Stimulated activated CD4-positive, alpha-beta T cell treated with anti-CD3 and anti-CD28 coated beads, TNF-alpha, amount 100 ng/mL, for 1 hour (primary cell): ENCODE data around the gene ADRA1B.
A peak's percentile ranks its signal among the peaks of the same experiment; 100 is the strongest.
"Not testable (repeated sequence)": the region's sequence is repeated elsewhere in the genome, so short reads cannot be mapped to it uniquely, and the experiment has no call there.

Experiments used
- DNase-seq, 3 donors: peaks; one replicate each; pipeline ENCODE4 v3.0.0-alpha.2; 2020; ENCODE audit warnings: low read depth in 3 of 3, low spot score in 1 of 3

The ADRA1B gene

DNA sequence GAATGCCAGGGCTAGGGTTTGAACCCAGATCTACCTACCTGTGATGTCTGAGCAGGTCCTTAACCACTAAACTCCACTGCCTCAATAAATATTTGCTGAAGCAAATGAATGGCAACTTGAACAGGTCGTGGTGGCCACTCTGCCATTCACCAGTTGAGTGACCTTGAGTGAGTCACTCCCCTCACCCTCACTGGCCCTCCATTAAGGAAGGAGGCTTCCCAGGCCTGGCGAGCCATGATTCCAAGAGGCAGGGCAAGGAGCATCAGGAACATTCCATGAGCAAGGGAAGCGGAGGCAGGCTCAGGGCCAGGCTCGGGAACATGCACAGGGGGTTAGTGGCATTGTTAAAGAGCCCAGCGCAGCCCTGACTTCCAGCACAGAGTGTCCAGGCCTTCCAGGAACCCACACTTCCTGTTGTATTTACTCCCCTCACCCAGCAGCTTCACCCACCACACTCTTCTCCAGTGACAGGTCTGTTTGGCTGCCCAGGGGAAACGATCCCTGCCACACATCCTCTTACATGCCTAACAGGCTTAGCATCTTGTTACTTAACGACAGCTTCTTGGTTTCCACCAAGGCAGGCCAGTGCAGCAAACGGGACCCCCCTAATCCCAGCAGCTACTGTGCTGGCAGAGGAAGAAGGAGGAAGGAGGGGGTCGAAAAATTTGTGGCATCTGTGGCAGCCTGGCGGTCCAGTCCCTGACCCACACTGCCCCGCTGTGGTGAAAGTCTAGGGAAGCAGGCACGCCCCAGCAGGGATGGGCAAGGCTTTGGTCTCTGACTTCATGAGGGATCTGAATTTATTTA is 49.0 kb downstream of the ADRA1B start:
- DNase-seq: peak in 1 of 3 donors; percentile 9

DNA sequence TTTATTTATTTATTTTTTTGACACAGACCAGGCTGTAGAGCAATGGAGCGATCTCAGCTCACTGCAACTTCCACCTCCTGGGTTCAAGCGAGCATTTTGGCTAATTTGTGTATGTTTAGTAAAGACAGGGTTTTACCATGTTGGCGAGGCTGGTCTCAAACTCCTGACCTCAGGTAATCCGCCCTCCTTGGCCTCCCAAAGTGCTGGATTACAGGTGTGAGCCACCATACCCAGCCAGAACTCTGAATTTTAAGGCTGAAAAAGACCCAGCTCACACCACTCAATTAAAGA is 49.5 kb downstream of the ADRA1B start:
- DNase-seq: not testable (repeated sequence)

DNA sequence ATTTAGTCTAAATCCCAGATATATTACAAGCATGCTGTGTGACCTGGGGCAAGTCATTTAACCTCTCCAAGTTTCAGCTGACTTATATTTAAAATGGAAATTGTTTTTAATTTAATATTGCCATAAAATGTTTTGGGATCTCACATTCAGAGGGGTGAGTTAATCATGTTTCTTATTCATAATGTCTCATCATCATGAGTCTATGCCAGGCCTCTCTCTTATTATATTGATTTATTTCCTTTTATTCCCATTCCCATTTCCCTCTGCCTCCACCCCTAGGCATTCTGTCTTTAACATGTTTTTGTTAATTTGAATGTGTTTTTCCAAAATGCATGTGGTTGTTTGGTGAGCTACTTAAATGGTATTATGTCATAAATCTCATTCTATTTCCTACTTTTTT is 53.7 kb downstream of the ADRA1B start:
- no peak for DNase-seq

DNA sequence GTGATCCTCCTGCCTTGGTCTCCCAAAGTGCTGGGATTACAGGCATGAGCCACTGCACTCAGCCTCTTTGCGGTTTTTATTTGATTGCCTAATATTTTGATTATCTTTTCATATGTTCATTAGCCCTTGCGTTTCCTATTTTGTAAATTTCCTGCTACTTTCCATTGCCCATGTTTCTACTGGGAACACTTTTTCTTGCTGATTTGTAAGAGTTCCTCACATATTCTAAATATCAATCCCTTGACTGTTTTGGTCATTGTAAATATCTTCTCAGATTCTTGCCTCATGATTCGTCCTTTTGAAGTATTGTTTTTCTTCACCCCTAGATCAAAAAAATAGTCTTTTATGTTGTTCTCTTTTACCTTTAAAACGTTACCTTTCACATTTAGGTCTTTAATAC is 54.8 kb downstream of the ADRA1B start:
- no peak for DNase-seq

DNA sequence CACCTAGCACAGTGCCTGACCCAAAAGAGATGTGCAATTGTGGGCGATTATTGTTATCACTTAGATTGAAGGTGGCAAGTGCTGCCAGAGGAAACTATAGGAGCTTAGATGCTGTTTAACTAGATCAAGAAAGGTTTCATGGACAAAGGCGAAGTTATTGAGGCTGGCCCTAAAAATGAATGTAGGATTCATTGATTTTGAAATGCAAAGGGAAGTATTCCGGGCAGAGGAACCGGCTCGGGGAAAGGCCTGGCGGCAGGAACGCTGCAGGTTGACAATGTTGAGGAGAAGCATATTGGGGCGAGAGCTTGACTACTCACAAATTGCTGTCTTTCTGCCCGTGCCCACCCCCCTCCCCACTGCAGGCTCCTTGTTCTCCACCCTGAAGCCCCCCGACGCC is 55.2 kb downstream of the ADRA1B start:
- DNase-seq: no peak

DNA sequence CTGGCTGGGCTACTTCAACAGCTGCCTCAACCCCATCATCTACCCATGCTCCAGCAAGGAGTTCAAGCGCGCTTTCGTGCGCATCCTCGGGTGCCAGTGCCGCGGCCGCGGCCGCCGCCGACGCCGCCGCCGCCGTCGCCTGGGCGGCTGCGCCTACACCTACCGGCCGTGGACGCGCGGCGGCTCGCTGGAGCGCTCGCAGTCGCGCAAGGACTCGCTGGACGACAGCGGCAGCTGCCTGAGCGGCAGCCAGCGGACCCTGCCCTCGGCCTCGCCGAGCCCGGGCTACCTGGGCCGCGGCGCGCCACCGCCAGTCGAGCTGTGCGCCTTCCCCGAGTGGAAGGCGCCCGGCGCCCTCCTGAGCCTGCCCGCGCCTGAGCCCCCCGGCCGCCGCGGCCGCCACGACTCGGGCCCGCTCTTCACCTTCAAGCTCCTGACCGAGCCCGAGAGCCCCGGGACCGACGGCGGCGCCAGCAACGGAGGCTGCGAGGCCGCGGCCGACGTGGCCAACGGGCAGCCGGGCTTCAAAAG is 55.7 kb downstream of the ADRA1B start:
- DNase-seq: no peak

DNA sequence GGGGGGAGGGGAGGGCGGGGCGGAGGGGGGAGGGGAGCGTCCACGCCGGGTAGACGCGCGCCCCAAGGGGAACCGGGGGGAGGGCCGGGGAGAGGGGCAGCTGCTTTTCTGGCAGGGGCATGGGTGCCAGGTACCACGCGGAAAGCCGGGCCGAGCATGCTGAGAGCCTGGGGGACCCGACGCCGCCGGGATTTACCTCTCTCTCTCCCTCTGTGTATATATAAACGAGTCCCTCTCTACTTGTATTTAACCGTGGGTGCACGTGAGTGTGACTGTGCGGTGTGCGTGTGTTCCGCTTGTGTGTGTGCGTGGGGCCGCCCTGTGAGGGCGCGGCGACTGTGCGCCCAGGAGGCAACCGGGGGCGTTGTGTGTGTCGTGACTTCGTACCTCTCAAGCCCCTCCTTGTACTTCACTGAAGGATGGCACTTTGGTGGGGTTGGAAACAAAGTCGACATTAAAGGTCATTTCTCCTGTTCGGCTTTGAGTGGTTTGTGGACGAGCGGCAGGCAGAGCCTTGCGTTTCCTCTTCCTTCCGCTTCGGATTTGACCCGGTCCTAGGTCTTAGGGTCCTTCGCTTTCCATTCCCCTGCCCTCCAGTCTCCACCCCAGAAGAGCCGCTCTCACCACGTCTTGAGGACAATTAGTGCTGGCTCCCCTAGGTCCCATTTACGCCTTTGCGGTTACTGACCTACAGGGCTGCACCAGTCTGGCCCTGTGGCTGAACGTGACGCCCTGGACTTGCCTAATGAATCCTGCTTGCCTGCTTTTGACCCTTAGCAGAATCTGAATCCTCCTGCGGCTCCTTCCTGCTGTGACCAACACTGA is 56.5 kb downstream of the ADRA1B start:
- DNase-seq: no peak

DNA sequence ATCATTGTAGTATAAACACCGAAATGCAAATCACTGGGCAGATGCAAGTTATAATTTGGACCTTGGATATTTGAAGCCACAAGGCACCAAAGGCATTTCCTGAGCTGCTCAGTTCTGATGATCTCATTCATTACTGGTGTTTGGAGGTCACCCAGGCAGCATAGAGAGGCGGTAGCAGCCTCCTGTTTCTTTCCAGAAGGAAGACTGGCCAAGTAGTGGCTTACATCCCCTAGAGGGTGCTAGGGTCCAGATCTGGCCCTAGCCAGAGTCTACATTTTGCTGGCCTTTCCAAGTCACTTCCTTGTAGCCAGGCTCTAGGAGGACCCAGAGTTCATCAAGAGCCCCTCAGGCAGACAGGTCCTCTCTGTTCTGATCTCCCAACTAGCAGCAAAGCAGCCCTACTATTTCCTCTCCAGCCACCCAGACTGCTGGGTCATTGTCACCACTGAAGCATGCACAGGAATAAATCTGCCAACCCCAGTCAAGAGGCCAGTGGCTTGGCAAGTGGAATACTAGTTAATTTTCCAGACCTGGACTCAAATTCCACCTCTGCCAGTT is 59.3 kb downstream of the ADRA1B start:
- DNase-seq: no peak

DNA sequence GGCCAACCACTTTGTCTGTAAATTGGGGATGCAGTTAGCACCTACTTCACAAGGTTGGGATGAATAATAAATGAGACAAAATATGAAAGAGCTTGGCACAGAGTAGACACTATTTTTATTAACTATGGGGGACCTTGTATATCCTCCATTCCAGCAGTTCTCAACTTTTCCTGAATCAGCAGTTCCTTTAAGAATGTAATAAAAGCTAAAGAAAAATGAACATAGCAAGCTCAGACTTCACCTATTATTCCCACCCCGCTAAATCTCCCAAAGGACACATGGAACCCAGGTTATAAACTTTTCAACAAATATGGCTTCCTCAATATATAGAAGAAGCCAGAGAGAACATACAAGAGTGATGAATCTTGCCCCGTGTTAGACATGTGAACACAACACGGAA is 60.6 kb downstream of the ADRA1B start:
- DNase-seq: no peak

DNA sequence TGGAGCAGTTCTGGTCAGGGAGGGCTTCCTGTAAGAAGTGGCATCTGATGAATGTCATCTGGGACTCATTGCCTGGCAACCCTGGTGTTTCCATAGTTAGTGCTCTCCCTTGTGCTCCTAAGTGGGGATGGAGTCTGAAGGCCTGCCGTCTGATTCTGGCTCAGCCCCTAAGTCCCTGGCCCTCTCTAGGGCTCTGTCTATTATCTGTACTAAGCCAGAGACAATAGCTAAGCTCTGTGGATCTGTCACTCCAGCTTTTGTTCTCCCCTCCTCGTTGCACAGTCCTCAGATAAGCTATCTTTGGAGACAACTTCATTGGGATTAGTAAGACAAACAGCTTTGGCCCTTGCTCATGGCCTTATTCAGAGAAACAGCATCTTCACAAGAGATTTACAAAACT is 62.1 kb downstream of the ADRA1B start:
- no peak for DNase-seq

DNA sequence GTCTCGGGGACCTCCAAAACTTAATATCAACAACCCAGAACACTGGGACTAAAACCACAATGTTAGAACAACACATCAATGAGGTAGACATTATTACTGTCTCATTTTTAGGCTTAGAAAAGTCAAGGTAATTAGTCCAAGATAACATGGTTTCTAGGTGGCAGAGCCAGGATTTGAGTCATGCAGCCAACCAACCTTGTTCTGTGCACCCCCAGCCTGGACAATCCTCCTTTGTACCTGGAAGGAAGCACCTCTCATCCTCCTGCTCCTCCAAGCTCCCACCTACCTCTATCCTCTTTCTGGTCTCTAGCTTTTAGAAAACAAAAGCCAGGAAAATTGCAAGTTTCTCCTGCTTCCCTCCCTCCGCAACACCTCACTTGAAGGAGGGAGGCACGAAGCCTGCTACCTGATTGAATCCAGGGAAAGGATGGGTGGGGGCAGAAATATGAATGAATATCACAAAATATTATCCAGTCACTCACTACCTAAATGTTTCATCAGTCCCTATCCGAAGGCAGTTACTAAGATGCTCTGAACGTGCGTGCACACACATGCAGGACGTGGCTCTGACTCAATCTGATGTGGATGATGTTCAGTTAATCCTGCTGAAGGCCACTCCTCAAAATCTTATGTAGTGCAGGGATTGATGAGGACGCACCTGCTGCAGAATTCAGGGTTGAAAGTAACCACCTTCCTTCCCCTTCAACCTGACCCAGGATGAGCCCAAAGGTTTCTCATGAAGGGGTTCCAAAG is 66.3 kb downstream of the ADRA1B start:
- DNase-seq: no peak

DNA sequence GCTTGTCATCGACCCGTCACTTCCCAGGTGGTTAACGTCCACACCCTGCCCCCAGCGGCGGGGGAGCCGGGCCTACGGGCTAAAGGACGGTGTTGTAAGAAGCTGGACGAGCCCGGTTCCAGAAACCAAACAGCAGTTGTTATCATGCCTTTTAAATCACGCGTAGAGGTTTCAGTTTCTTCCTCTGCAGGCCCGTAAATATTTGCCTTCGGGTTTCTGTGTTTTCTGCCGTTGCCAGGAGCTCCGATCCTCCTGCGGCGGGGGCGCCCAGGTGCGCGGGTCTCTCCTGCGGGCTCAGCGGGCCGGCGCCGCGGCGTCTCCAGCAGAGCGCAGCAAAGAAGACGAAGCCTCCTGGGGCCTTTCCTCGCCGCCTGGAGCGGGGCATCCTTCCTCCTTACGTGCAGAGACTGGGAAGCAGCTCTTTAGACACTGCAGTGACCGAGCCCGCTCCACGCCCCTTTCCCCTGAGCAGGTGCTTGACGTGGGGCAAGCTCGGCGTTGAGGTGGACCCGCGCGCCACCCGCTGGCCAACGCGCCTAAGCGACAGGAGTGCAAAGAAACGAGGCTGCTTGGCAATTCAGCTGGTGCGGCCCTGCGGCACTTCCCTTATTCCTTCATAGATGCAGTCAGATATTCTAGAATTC is 70.9 kb downstream of the ADRA1B start:
- peak; percentile 30 to 62 (median 51) for DNase-seq

DNA sequence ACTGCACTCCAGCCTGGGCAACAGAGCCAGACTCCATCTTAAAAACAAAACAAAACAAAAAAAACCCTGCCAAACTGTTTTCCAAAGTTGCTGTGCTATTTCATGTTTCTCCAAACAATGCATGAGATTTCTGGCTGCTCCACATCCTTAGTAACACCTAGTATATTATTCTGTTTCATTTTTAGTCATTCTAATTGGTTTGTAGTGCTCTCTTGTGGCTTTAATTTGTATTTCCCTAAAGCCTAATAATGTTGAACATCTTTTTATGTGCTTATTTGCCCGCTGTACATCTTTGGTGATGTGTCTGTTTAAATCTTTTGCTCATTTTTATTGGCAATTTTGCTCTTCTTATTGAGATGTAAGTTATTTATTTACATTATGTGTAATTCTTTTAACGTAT is 74.2 kb downstream of the ADRA1B start:
- DNase-seq: no peak

DNA sequence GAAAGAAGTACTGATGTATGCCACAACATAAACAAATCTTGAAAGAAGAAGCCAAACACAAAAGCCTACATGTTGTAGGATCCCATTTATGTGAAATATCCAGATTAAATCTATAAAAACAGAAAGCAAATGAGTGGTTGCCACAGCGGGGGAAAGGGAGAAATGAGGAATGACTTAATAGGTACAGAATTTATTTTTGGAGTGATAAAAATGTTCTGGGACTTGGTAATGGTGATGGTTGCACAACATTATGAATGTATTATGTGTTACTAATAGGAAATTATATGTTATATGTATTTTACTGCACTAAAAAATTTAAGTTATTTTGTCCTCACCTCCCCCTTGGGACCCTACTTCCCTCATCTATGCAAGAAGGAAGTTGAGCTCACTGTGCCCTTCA is 76.3 kb downstream of the ADRA1B start:
- DNase-seq: no peak

DNA sequence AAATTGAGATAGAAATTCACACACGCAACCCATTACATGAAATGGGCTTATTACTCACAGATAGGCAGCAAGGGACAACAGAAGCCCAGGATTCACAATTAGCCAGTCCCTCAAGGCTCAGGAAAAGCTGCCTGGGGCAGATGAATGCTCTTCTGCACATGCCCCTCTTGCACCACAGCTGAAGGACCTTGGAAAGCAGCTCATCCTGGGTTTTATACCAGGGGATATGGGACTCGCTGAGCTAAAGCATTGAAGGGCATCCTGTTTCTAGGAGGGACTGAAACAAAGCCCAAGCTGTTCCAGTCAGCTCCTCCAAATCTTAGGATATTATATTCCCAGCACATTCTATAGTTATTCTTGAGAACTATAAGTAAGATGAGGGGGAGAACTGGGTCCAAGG is 76.9 kb downstream of the ADRA1B start:
- no peak for DNase-seq

DNA sequence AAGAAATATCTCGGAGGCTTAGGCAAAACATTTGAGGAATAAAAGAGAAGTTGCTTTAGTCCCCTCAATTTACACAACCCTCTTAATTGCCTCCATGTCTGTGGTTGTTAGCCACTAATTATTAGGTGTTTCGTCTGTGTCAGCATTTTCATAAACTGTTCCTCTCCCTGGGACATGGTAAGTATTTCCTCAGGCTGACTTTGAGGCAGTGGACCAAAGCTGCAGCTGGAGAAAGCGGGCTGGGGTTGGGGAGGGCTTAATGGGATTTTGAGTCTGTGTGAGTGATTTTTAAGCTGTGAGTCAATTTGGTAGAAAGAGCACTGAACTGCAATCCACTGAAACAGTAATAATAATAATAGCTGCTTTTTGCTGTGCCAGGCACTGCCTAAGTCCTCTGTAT is 79.6 kb downstream of the ADRA1B start:
- DNase-seq: no peak

DNA sequence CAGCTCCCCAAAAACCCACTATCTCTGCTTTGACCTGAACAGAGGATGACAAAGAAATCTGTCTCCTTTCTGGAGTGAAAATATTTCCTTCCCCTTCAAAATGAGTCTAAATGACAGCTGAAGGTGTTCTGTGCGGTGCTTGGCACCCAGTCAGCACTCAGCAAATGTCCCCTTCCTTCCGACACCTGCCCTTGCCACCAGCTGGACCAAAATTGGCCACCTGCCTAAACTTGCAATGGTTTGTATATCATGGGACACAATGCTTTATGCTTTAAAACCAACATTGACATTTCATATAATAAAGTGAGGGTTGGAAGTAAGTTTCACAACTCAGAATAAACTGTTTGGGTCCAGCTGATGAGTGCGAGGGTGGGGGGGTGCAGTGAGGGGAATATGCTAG is 85.2 kb downstream of the ADRA1B start:
- no peak for DNase-seq

DNA sequence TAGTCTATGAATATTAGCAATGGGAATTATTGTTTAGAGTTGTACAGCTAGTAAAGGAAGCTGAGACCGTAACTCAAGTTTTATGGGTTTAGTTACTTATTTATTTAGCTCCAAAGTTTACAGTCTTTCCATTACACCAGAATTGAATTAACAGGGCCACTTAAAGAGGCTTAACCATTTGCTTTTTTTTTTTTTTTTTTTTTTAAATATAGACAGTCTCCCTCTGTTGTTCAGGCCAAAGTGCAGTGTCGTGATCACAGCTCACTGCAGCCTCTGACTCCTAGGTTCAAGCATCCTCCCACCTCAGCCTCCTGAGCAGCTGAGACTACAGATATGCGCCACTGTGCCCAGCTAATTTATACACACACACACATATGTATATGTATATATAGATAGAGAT is 91.2 kb downstream of the ADRA1B start:
- DNase-seq: no peak

DNA sequence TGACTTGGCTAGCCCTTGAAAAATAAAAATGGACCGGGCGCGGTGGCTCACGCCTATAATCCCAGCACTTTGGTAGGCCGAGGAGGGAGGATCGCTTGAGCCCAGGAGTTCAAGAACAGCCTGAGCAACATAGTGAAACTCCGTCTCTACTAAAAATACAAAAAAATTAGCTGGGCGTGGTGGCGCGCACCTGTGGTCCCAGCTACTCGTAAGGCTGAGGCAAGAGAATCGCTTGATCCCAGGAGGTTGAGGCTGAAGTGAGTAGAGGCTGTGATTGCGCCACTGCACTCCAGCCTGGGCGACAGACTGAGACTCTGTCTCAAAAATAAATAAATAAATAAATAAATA is 92.2 kb downstream of the ADRA1B start:
- not testable (repeated sequence) for DNase-seq

DNA sequence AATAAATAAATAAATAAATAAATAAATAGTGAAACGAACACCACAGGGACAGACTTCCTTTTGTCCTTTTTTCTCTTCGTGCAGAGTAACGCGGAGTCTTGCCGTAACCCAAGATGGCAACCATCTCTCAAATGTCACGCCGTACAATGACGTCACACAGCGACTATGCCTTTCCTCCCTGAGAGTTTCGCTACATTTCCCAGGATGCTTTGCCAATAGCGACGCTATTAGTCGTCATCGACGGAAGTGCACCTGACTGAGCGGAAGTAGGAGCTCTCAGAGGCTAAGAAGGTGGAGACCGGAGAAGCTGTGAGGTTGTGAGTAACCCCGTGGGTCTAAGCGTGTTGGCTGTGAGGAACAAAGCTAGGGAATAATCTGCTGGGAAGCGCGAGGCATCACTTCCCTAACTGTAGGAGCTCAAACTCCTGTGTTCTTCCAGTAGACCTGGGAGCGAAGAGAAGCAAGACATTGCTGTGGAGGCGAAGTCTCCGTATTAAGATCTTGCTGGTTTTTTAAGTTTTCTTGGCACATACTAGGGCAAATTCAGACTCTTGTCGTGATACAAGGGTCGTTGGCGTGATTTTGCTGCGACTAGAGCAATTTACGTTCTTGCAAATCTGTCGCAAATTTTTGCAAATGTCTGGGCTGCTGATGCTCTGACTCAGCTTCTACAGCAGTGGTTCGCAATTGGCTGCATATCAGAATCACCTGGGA is 92.8 kb downstream of the ADRA1B start, which contains the start of gene TTC1:
TSS of gene TTC1 (plus strand) at position 263 of the 714 bp plus-strand sequence. CDS start 1,390 bp downstream, outside the sequence.
- peak; percentile 71 to 87 (median 82) for DNase-seq
